Lower leg skin (tissue), 4 donors: ENCODE measurements around the gene IGSF21. TPM values are rescaled to one million over a fixed set of nuclear protein-coding genes. Genes with fewer than 3 reads are reported as not detected.

ENCODE experiments used
- DNase-seq, 2 donors: peaks; one replicate each; pipeline ENCODE4 v3.0.0-alpha.2; 2019; ENCODE audit warnings: low spot score in 2 of 2
- H3K4me3 ChIP-seq: fragments of 200-600 bp; sonication (generic); 2 replicates; pipeline ENCODE4 v1.5.1; 2017; ENCODE audit warnings: mild to moderate bottlenecking, low read depth; ENCODE audit not compliant: poor library complexity, severe bottlenecking
- CTCF ChIP-seq, 3 donors: fragments of 450-650 bp; IDR thresholded peaks; one replicate each; pipeline ENCODE4 v1.5.1; 2016; ENCODE audit warnings: antibody characterized with exemption in 3 of 3, mild to moderate bottlenecking in 3 of 3, moderate library complexity in 2 of 3
- POLR2A ChIP-seq, 2 donors: fragments of 450-650 bp; IDR thresholded peaks; one replicate each; pipeline ENCODE4 v1.6.1; 2016 to 2017; ENCODE audit warnings: antibody characterized with exemption in 2 of 2, mild to moderate bottlenecking in 1 of 2, moderate library complexity in 1 of 2
- WGBS, 2 donors: methylation state at CpG; one replicate each; pipeline ENCODE4 v1.1.5; 2018; 5-methylcytosine and 5-hydroxymethylcytosine counted together
- intact Hi-C: fragments of 100-400 bp; cut with DNase I; formaldehyde crosslinking; loops from one replicate; pipeline ENCODE4 v1.15.0; 2023; ENCODE audit warnings: low total_unique reads
- total RNA-seq, 4 donors: library from RNA; depleted of rRNA; stranded (reverse); fragments of >200 nt; gene quantifications; one replicate each; pipeline ENCODE4 v1.1.0, GENCODE V29; 2016

Gene IGSF21
- total RNA-seq, 4 donors from 2014 or later, result 0.66 to 3.0 (median 1.3) TPM

- no peak for TF ChIP-seq POLR2A (IDR thresholded peaks at IDR 0.05)
- TF ChIP-seq CTCF (IDR thresholded peaks at IDR 0.05), result no peak
- no peak overlapping the region for H3K4me3 ChIP-seq
- no peak for DNase-seq
- intact Hi-C loops, result no loop called here
- 79 to 81% methylated on average over 15 of the region's 15 CpGs for WGBS, 2 donors
Observed at GRCh38 chr1:18422076-18422777, 314.6 kb downstream of the IGSF21 start.

DNA sequence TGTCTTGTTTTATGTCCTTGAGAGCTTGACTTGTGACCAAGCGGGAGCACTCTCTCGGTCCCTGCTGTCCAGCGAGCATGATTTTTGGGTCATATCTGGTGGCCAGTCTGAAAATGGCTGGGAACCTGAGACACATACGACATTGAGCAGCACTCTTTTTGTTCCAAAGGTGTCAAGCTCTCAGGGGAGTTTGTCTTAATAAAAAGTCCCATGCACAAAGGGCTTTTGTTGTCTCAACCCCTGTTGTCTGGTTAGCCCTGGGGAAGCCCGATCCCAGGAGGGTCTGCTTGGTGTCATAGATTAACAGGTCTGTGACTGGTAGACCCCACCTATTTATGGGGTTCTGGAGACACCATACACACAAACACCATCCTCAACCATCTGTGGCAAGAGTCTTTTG lies 315.4 kb downstream of the IGSF21 start:
- TF ChIP-seq CTCF (IDR thresholded peaks at IDR 0.05), result no peak
- TF ChIP-seq POLR2A (IDR thresholded peaks at IDR 0.05), result no peak
- no peak for DNase-seq
- no peak overlapping the region for H3K4me3 ChIP-seq
- WGBS, 2 donors, result 91 to 93% methylated on average over 5 of the region's 5 CpGs
- intact Hi-C loops, result no loop called here

DNA sequence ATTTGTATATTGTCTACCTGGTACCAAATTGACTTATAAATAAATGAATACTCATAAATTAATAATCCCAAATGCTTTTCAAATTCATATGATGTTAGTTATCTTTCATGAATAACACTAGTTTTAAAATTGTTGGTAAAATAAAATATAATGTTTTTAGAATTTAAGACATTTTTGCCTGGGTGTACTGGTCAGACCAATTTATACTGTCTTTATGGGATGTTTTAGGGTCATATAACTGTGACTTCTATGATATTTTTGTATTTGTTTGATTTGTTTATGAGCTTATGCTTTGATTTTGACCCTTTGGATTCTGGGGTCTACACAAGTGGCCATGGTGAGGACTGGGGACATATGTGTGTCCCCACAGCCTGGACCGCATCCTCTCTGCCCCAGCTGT lies 319.0 kb downstream of the IGSF21 start:
- intact Hi-C loops, result no loop called here
- DNase-seq, result peak in 1 of 2 donors; percentile 0
- 86 to 89% methylated on average over 1 of the region's 1 CpG for WGBS, 2 donors
- no peak overlapping the region for H3K4me3 ChIP-seq
- no peak for TF ChIP-seq CTCF (IDR thresholded peaks at IDR 0.05)
- no peak for TF ChIP-seq POLR2A (IDR thresholded peaks at IDR 0.05)
